HepG2 (cell line): Measurements from ENCODE around the gene TNS1. TPM values are rescaled to one million over a fixed set of nuclear protein-coding genes. Genes with fewer than 3 reads are reported as not detected.

Source experiments
- ATAC-seq: fragments of 200-7000 bp; cut with Tn5 transposase; 3 replicates; pipeline ENCODE4 v1.9.1; 2020; ENCODE audit warnings: mild to moderate bottlenecking, moderate library complexity
- BruUV-seq: library from RNA; stranded (reverse); fragments of 400-500 nt; replicated peaks from 2 replicates; lab custom pipeline; 2021; lab: Mats Ljungman, UMichigan
- CTCF ChIA-PET: fragments of 300-600 bp; formaldehyde crosslinking; extraction: SDS; loops from one replicate; lab custom pipeline; 2021; ENCODE audit warnings: low total read pairs, inconsistent platforms, low intra/inter-chr PET ratio; lab: Yijun Ruan, JAX
- POLR2A ChIA-PET: fragments of 350-600 bp; sonication (Branson Sonifier 250); formaldehyde crosslinking; loops from one replicate; lab custom pipeline; 2020; ENCODE audit warnings: antibody characterized with exemption, inconsistent platforms; lab: Yijun Ruan, JAX
- DNase-seq: peaks from one replicate; pipeline ENCODE4 v3.0.0-alpha.2; 2015; ENCODE audit warnings: low spot score
- FAIRE-seq: peaks from 3 replicates; lab custom pipeline; 2011; peaks lifted over from hg19 to GRCh38; lab: Jason Lieb, UNC
- H2AFZ ChIP-seq: one replicate; pipeline ENCODE4 v1.6.1; 2011; ENCODE audit warnings: low read length, inconsistent platforms
- H3K27ac ChIP-seq: fragments of 300-600 bp; 3 replicates; pipeline ENCODE4 v1.8.0; 2011; ENCODE audit warnings: mixed run types, mild to moderate bottlenecking, mixed read lengths, low read length, inconsistent platforms; ENCODE audit not compliant: insufficient read depth; ENCODE audit errors: extremely low read length
- H3K27me3 ChIP-seq, 2 experiments: fragments of 200-600 bp in 1 of 2; 2 replicates in 1 of 2; 3 replicates in 1 of 2; pipeline versions ENCODE4 v1.6.0 to v1.8.0; 2011; ENCODE audit warnings: low read length in 2 of 2, mild to moderate bottlenecking in 2 of 2, moderate library complexity in 2 of 2, inconsistent platforms in 1 of 2; ENCODE audit not compliant: insufficient read depth in 2 of 2, control insufficient read depth in 1 of 2
- H3K36me3 ChIP-seq, 2 experiments: fragments of 200-600 bp in 1 of 2; replicated peaks in 1 of 2; 2 replicates in 1 of 2; 3 replicates in 1 of 2; pipeline versions ENCODE4 v1.5.1 to v1.8.0; 2011; ENCODE audit warnings: low read length in 2 of 2, inconsistent platforms in 1 of 2; ENCODE audit not compliant: insufficient read depth in 2 of 2, control insufficient read depth in 1 of 2
- H3K4me1 ChIP-seq: 2 replicates; pipeline ENCODE4 v1.5.1; 2012; ENCODE audit warnings: low read length, inconsistent platforms; ENCODE audit not compliant: insufficient read depth
- H3K4me2 ChIP-seq: 2 replicates; pipeline ENCODE4 v1.6.0; 2011; ENCODE audit warnings: low read depth, low read length, inconsistent platforms
- H3K4me3 ChIP-seq, 3 experiments: fragments of 200-600 bp in 1 of 3; sonication (generic), shearing (Covaris generic) in 1 of 3; replicated peaks in 1 of 3; 2 replicates each; pipeline ENCODE4 v1.5.1; 2011 to 2016; ENCODE audit warnings: low read length in 3 of 3, inconsistent platforms in 2 of 3, low read depth in 2 of 3, mild to moderate bottlenecking in 2 of 3, control low read depth in 1 of 3, mixed read lengths in 1 of 3; ENCODE audit not compliant: insufficient read depth in 1 of 3
- H3K79me2 ChIP-seq: one replicate; pipeline ENCODE4 v1.6.1; 2011; ENCODE audit warnings: low read length, inconsistent platforms; ENCODE audit not compliant: insufficient read depth
- H3K9ac ChIP-seq: 2 replicates; pipeline ENCODE4 v1.6.0; 2011; ENCODE audit warnings: mild to moderate bottlenecking, low read depth, low read length, inconsistent platforms; ENCODE audit not compliant: insufficient read depth
- H3K9me3 ChIP-seq: 2 replicates; pipeline ENCODE4 v1.5.1; 2012; ENCODE audit warnings: mild to moderate bottlenecking, low read length
- H4K20me1 ChIP-seq: 2 replicates; pipeline ENCODE4 v1.6.0; 2011; ENCODE audit warnings: inconsistent platforms, mild to moderate bottlenecking, low read length, moderate library complexity; ENCODE audit not compliant: insufficient read depth
- CHD2 ChIP-seq: IDR thresholded peaks from 2 replicates; pipeline ENCODE4 v1.6.1; 2011; ENCODE audit warnings: low read depth, low read length, improper control_type of control experiment
- CHD4 ChIP-seq: fragments of 200-600 bp; sonication (generic); IDR thresholded peaks from 2 replicates; pipeline ENCODE4 v1.7.0; 2017; ENCODE audit warnings: mild to moderate bottlenecking, low read length, borderline replicate concordance
- GMEB2 ChIP-seq: IDR thresholded peaks from 2 replicates; pipeline ENCODE4 v1.6.1; 2016; ENCODE audit warnings: missing biosample characterization, missing genetic modification reagents, low read depth
- MXI1 ChIP-seq: IDR thresholded peaks from 3 replicates; pipeline ENCODE4 v1.6.1; 2012; ENCODE audit warnings: low read depth, low read length, inconsistent platforms, borderline replicate concordance
- XRCC5 ChIP-seq: fragments of 200-400 bp; formaldehyde crosslinking; optimal IDR thresholded peaks from 2 replicates; pipeline ENCODE3; 2017; ENCODE audit warnings: mild to moderate bottlenecking, low read length
- ZNF225 ChIP-seq: sonication (generic); formaldehyde crosslinking; IDR thresholded peaks from 2 replicates; pipeline ENCODE4 v1.4.0; 2020; ENCODE audit warnings: mild to moderate bottlenecking, missing genetic modification reagents
- WGBS: methylation state at CpG from one replicate; pipeline ENCODE4 v1.1.6; 2017; ENCODE audit warnings: low lambda C conversion rate; 5-methylcytosine and 5-hydroxymethylcytosine counted together
- in situ Hi-C: cut with HindIII; loops from 2 replicates; pipeline ENCODE4 v1.10.0; 2017; ENCODE audit warnings: low pct_unique_long_range_greater_than_20kb; ENCODE audit not compliant: extremely low pct_ligation_motif_present
- intact Hi-C: fragments of 100-400 bp; cut with micrococcal nuclease; formaldehyde crosslinking; loops from one replicate; pipeline ENCODE4 v1.10.0; 2022; ENCODE audit not compliant: unreplicated experiment
- polyA plus RNA-seq, 8 experiments: library from polyadenylated mRNA; depleted of rRNA in 3 of 8; stranded (reverse) in 7 of 8; unstranded in 1 of 8; fragments of >200 nt; fragmentation: Illumina TruSeq in 4 of 8; extraction: Trizol in 4 of 8; gene quantifications; 2 replicates each; pipeline versions ENCODE4 v1.2.1 to v1.2.3, GENCODE V29; 2011 to 2016; ENCODE audit warnings: low read depth in 4 of 8, missing spikeins in 1 of 8, mixed read lengths in 1 of 8; ENCODE audit not compliant: insufficient read depth in 1 of 8
- total RNA-seq, 5 experiments: library from RNA; depleted of rRNA; stranded (reverse); fragments of >200 nt; fragmentation: Illumina TruSeq; extraction: Trizol; gene quantifications; 2 replicates each; pipeline ENCODE4 v1.2.3, GENCODE V29; 2016; ENCODE audit warnings: low read depth in 1 of 5
- TF ChIP-seq, protein P1 (sequence below): sonication (generic); formaldehyde crosslinking; IDR thresholded peaks from one replicate; pipeline ENCODE4 v1.5.1; 2020; ENCODE audit warnings: mild to moderate bottlenecking, missing genetic modification reagents; ENCODE audit errors: not compliant biosample characterization
- TF ChIP-seq, protein P2 (sequence below): sonication (generic); formaldehyde crosslinking; conservative IDR thresholded peaks from 2 replicates; pipeline ENCODE4 v1.8.0; 2022; ENCODE audit warnings: mild to moderate bottlenecking, moderate library complexity, missing genetic modification reagents

Gene TNS1
- total and polyA plus RNA-seq, 2 of the 13 experiments (the other 11 are each of a cell fraction or from before 2014, with no cell fraction given), result 1.9 to 118 TPM

- Histone ChIP-seq H3K9ac (no peak overlapping the region), H4K20me1 (no peaks in the 10 kb centered on the region), H2AFZ (no peak overlapping the region), H3K4me2 (no peak overlapping the region), H3K36me3 (no peaks in the 10 kb centered on the region), H3K9me3 (no peaks in the 10 kb centered on the region), H3K4me3 (no peak overlapping the region), H3K4me1 (no peaks in the 10 kb centered on the region), H3K79me2 (no peaks in the 10 kb centered on the region), H3K27me3 (peaks cover 5 to 62% of the 10 kb centered on the region in 2 experiments), H3K27ac (no peak overlapping the region)
- ChIA-PET POLR2A (no interaction called here), CTCF (no interaction called here)
- FAIRE-seq (no peak), DNase-seq (no peak), ATAC-seq (no peak)
- in situ Hi-C loops (no loop called here), intact Hi-C loops (no loop called here)
- 24% methylated on average over 6 of the region's 6 CpGs for WGBS
- BruUV-seq, result no TSS peak
- TF ChIP-seq MXI1 (no peak), CHD2 (no peak), ZNF225 (CRISPR knock-in tag) (no peak), CHD4 (no peak), GMEB2 (CRISPR knock-in tag) (no peak), XRCC5 (no peak)
- TF ChIP-seq, protein P1, sequence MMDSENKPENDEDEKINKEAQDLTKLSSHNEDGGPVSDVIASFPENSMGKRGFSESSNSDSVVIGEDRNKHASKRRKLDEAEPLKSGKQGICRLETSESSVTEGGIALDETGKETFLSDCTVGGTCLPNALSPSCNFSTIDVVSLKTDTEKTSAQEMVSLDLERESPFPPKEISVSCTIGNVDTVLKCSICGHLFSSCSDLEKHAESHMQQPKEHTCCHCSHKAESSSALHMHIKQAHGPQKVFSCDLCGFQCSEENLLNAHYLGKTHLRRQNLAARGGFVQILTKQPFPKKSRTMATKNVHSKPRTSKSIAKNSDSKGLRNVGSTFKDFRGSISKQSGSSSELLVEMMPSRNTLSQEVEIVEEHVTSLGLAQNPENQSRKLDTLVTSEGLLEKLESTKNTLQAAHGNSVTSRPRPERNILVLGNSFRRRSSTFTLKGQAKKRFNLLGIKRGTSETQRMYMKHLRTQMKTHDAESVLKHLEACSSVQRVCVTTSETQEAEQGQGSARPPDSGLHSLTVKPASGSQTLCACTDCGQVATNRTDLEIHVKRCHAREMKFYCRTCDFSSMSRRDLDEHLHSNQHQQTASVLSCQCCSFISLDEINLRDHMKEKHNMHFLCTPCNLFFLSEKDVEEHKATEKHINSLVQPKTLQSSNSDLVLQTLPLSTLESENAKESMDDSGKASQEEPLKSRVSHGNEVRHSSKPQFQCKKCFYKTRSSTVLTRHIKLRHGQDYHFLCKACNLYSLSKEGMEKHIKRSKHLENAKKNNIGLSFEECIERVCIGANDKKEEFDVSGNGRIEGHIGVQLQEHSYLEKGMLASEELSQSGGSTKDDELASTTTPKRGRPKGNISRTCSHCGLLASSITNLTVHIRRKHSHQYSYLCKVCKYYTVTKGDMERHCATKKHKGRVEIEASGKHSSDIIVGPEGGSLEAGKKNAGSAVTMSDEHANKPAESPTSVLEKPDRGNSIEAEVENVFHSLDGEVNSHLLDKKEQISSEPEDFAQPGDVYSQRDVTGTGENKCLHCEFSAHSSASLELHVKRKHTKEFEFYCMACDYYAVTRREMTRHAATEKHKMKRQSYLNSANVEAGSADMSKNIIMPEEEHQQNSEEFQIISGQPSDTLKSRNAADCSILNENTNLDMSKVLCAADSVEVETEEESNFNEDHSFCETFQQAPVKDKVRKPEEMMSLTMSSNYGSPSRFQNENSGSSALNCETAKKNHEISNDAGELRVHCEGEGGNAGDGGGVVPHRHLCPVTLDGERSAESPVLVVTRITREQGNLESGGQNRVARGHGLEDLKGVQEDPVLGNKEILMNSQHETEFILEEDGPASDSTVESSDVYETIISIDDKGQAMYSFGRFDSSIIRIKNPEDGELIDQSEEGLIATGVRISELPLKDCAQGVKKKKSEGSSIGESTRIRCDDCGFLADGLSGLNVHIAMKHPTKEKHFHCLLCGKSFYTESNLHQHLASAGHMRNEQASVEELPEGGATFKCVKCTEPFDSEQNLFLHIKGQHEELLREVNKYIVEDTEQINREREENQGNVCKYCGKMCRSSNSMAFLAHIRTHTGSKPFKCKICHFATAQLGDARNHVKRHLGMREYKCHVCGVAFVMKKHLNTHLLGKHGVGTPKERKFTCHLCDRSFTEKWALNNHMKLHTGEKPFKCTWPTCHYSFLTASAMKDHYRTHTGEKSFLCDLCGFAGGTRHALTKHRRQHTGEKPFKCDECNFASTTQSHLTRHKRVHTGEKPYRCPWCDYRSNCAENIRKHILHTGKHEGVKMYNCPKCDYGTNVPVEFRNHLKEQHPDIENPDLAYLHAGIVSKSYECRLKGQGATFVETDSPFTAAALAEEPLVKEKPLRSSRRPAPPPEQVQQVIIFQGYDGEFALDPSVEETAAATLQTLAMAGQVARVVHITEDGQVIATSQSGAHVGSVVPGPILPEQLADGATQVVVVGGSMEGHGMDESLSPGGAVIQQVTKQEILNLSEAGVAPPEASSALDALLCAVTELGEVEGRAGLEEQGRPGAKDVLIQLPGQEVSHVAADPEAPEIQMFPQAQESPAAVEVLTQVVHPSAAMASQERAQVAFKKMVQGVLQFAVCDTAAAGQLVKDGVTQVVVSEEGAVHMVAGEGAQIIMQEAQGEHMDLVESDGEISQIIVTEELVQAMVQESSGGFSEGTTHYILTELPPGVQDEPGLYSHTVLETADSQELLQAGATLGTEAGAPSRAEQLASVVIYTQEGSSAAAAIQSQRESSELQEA (CRISPR knock-in tag), result no peak
- TF ChIP-seq, protein P2, sequence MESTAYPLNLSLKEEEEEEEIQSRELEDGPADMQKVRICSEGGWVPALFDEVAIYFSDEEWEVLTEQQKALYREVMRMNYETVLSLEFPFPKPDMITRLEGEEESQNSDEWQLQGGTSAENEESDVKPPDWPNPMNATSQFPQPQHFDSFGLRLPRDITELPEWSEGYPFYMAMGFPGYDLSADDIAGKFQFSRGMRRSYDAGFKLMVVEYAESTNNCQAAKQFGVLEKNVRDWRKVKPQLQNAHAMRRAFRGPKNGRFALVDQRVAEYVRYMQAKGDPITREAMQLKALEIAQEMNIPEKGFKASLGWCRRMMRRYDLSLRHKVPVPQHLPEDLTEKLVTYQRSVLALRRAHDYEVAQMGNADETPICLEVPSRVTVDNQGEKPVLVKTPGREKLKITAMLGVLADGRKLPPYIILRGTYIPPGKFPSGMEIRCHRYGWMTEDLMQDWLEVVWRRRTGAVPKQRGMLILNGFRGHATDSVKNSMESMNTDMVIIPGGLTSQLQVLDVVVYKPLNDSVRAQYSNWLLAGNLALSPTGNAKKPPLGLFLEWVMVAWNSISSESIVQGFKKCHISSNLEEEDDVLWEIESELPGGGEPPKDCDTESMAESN (CRISPR knock-in tag), result no peak
These were observed 24.8 kb upstream of the TNS1 start for GRCh38 chr2:218027426-218028188.
